HPDE6-E6E7 (cell line): ENCODE measurements around the gene UMAD1.

Experiments
- DNase-seq: peaks from one replicate; pipeline ENCODE4 v3.0.0; 2011; ENCODE audit warnings: missing footprints; ENCODE audit errors: extremely low spot score

The UMAD1 gene

GRCh38 chr7:7720750-7721621, 80.4 kb downstream of the UMAD1 start:
- DNase-seq, result no peak

- no peak for DNase-seq
Observed at GRCh38 chr7:7731732-7732131, 91.2 kb downstream of the UMAD1 start.

DNA sequence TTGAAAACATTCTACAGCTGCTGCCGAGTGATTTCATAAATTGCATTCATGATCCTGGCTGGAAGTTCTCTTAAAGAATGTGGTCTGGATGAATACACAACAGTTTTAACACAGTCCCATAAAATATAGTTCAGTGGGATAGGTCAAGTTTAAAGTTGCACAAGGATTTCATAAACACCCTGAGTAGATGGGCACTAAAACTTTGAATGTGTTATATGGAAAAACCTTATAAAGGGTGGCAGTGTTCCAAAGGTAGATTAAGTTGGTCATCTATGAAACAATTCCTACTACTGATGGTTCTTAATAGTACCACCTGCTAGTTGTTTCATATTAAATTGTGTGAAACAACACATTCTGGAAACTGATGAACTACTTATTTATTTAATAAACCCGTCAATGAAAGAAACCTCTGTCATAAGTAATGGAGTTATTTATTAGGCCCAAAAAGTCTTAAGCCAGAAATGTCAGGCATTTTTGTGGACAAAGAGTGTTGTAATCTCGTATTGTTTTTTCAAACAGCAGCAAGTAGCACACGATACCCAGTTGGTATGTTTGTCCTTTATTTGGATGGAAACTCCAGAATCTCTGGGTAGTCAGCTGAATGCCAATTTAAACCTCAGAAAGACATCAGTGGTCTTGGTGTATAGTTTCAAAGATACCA, 92.2 kb downstream of the UMAD1 start:
- DNase-seq, result no peak

GRCh38 chr7:7736671-7737070, 96.1 kb downstream of the UMAD1 start:
- no peak for DNase-seq

- DNase-seq, result no peak
Observed at GRCh38 chr7:7737674-7738073, 97.1 kb downstream of the UMAD1 start.

DNA sequence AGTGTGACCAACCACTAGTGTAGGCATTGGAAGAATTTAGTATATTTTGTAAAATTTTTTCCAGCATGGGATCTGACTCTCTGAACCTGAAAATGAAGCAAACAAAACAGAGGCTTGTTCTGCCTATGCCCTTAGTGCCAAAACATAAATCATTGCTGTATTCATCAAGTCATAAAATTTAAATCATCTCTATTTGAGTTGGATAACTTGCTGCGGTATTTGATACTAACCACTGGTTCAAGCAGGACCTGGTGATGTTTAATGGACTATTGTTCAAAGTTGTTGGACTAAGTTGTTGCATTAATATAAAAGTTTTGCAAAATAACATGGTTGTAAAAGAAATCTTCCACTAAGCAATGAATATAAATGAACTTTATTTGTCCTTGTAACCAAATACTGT, 97.6 kb downstream of the UMAD1 start:
- DNase-seq, result no peak

GRCh38 chr7:7738622-7739021, 98.1 kb downstream of the UMAD1 start:
- no peak for DNase-seq

DNA sequence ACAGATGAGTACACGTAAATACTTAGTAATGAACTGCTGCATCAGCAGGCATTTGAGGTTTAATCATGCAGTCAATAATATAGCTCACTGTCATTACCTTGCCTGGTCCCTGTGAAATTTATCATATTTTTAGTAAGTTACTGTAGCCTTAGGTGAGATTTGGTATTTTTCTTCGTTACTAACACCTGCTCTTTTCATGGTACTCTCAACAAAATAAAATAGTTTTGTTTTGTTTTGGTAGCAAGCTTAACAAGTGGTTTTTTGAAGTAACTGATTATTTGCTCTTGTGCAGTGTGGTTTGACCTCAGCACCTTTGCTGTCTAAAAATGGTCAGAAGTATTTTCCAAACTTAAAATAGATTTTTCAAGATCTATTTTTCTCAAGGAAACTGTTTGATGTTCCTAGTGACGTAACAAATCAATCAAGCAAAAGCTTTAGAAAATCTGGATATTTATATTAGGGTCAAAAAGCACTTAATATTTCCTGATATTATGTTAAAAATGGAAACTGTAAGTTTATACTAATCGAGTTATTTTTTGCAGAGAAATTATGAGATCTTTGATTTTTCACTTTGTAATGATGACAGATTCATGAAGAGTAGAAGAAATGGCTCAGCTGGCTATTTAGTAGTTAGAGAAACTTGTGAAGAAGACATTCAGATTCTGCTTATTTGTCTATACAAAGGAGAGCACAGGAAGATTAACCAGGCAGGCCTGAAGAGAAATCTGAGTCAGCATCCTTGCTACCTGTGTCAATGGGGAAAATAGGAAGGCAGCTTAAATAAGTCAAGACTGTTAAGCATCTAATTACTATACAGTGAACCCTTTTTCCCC, 98.9 kb downstream of the UMAD1 start:
- no peak for DNase-seq

DNA sequence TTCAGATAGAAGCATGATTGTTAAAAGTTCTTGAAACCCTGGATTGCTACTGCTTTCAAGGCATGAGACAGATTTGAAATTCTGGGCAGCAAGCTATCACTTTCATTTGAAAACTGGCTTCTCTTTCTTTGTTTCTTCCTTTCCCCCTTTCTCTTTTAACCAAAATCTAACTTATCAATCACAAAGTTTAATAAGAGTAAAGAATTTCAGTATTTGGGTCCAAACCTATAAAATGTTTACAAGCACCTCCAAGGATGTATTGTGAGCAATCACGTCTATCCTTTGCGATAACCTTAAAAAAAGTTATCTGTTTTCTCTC, 99.4 kb downstream of the UMAD1 start:
- no peak for DNase-seq

DNA sequence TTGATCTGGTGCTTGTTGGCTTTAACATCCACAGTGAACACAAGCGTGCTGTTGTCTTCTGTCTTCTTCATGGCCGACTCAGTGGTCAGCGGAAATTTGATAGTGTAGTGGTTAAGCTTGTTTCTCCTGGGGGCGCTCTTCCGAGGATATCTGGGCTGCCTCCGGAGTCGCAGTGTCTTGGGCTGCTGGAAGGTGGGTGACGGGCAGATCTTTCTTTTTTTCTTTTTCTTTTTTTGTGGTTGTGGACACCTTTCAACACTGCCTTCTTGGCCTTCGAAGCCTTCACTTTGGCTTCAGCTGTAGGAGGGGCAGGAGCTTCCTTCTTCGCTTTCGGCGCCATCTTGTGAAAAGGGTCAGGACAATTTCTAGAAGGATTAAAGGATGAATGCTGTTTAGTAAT, 101.7 kb downstream of the UMAD1 start:
- no peak for DNase-seq

GRCh38 chr7:7745258-7745657, 104.7 kb downstream of the UMAD1 start:
- no peak for DNase-seq

DNA sequence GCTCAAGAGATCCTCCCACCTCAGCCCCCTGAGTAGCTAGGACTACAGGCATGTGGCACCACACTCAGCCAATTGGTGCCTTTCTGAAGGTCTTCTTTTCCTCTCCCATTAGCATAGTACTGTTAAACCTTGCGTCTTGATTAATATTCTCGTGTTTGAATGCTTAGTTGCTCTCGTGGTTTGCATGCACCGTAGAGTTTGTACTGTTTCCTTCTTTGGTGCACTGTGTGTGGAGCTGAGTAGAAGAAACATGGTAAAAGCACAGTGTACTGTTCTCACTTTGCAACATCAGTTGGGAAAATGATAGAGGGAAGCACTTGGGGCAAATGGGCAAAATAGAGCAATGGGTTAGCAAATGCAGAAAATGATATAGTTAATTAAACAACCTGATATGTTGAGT, 105.4 kb downstream of the UMAD1 start:
- no peak for DNase-seq

GRCh38 chr7:7746458-7746857, 105.9 kb downstream of the UMAD1 start:
- no peak for DNase-seq

DNA sequence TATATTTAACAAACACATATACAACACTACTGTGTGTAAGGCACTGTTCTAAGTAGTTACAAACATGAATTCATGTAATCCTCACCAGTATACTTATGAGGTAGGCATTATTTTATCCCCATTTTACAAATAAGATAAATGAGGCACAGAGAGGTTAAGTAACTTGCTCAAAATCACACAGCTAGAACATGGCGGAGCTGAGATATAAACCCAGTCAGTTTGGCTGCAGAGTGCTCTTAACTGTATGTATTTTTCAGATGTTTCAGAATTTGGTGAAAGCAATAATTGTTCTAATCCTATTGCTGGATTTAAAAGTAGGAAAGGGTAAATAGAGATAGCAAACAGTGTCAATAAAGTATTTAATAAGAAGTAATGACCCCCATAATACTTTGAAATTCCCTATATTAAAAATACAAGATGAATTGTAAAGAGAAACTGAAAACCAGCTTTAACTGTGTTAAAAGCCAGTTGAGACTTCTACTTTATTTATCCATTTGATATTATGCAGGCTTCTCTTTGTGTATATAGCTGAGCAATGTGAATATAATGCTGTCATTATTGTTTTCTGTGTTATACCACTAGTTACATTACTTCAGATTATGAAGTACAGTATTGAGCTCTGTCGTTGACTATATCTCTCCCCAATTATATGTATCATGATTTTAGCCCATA, 110.2 kb downstream of the UMAD1 start:
- no peak for DNase-seq

- no peak for DNase-seq
Observed at GRCh38 chr7:7751243-7752092, 110.9 kb downstream of the UMAD1 start.

GRCh38 chr7:7756577-7756976, 116.0 kb downstream of the UMAD1 start:
- DNase-seq, result no peak

DNA sequence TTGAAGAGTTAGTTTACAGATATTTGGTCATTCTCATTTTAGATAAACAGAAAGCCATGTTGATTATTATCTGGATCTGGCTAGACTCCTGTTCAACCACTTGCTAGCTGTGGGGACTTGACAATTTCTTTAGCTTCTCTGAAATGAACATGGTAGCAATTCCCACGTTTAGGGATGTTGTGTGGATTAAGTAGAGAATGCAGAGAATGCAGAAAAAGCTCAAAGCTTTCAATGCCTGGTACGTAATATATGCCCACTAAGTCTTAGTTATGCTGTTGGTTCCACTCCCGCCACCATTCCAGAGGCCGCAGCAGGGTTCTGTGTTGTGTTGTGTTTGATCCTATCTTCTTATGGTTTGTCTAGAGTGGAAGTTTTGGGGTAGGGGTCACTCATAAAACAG, 117.0 kb downstream of the UMAD1 start:
- DNase-seq, result no peak

DNA sequence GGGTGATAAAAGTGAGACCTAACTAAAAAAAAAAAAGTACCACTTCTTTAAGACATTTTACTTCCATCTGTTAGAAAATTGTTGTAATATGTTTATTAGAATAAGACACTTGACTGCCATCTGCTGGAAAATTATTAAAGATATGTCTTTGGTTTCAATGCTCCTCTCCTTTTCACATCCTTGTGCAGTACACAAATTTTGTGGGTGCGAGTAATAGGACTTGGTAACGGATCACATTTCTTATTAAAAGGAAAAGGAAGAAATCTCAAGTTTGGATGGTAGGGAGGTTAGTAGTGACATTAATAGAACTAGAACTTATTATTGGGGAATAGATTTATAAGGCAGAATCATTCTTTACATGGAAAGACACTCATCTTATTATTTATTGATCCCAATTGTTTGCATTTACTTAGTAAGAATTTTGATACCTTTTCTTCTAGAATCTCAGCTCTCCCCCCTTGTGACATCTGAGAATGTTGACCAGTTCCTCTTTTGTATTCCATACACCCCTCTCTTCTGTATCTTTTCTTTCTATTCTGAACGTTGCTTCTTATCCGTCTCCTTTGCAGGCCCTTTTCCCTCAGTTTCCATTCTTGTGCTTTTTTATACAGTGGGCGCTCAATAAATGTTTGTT, 120.9 kb downstream of the UMAD1 start:
- DNase-seq, result no peak

- DNase-seq, result no peak
Observed at GRCh38 chr7:7761974-7762779, 121.6 kb downstream of the UMAD1 start.
